Stimulated activated CD4-positive, alpha-beta T cell treated with anti-CD3 and anti-CD28 coated beads, Interleukin-4, amount 100 ng/mL, for 1 hour (primary cell): Measurements from ENCODE around the gene CAB39L.

Experiments used
- DNase-seq: peaks from one replicate; pipeline ENCODE4 v3.0.0-alpha.2; 2020

Gene CAB39L

DNA sequence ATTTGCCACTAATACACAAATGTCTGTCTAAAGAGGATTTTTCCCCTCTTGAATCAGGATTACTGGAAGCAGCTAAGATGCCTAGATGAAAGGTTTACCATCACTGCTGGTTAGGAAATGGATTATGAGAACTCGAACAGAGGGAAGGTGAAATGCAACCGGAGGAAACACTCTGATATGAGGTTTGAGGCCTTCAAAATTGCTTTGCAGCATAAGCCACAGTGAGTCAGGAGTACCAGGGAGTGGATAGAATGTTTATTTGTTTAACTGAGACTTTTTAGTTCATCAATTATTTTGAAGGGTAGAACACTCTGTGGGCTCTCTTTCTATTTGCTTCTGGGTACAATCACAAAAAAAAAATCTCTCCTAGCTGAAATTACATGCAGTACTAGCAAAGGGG, 178.0 kb downstream of the CAB39L start:
- no peak for DNase-seq

DNA sequence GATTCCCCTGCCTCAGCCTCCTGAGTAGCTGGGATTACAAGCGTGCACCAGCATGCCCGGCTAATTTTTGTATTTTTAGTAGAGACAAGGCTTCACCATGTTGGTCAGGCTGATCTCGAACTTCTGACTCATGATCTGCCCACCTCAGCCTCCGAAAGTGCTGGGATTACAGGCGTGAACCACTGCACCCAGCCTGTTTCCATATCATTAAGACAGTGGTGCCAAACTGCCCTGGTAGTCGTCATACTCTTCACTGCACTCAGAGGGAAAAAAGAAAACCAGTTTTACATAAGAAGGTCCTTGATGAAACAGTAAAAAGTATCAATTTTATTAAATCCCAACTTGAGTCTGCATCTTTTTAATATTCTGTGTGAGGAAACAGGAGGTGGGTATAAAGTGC, 181.2 kb downstream of the CAB39L start:
- DNase-seq = no peak

DNA sequence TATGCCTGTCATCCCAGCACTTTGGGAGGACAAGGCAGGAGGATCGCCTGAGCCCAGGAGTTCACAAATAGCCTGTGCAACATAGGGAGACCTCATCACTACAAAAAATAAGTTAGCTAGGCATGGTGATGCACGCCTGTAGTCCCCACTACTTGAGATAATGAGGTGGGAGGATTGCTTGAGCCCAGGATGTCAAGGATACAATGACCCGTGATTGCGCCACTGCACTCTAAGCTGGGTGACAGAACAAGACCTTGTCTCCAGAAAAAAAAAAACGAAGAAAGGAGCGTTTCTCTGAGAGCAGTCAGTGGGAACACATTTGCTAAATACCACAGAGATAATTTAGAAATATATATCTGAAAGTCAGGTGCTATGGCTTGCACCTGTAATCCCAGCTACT, 184.3 kb downstream of the CAB39L start:
- no peak for DNase-seq
